ENCODE data around the gene SDR42E1. TPM values are rescaled to one million over a fixed set of nuclear protein-coding genes. Genes with fewer than 3 reads are reported as not detected.

The SDR42E1 gene
- total and polyA plus RNA-seq, 2 donors (not counting 3 experiments of a cell fraction or from before 2014, with no cell fraction given): 0.08 TPM; not detected in 1

DNA sequence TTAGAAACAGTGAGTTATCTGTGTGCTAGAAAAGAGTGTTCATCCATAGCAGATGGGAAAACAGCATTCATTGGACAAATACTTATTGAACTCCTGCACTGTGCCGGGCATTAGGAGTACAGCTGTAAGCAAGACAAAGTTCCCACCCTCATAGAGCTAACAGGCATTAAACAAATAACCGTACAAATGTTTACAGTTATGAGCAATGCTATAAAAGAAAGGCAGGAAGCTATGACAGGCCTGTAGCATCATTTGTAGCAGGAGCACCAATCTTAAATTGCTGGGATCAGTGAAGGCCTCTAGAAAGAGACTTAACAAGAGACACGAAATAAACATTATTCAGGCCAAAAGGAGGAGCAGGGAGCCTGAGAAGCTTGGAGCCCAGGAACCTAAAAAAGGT, 15.6 kb downstream of the SDR42E1 start:
- no peaks in the 10 kb centered on the region for H3K9me1 ChIP-seq (replicated peaks; ENCODE audit: control insufficient read depth, extremely low read depth, insufficient read depth, low read length)
- H2AFZ ChIP-seq (ENCODE audit: low read depth, low read length): peak overlapping the region; percentile 28
- intact Hi-C loops (cut with micrococcal nuclease): loop anchor here (1.0 to 2.0 kb wide), 2 partner anchors 67 to 197 kb away; no protein-coding TSS in a partner anchor
- H3K9me3 ChIP-seq (replicated peaks; ENCODE audit: control insufficient read depth, insufficient read depth, low read length): no peaks in the 10 kb centered on the region
- DNase-seq (ENCODE audit: low read depth, low spot score): peak; percentile 77
- H4K20me1 ChIP-seq (replicated peaks; ENCODE audit: control insufficient read depth, extremely low read depth, insufficient read depth, low read length): no peaks in the 10 kb centered on the region
- no peaks in the 10 kb centered on the region for H3K79me2 ChIP-seq (ENCODE audit: control insufficient read depth, insufficient read depth, low read length)
- no peaks in the 10 kb centered on the region for H3K27me3 ChIP-seq (ENCODE audit: control insufficient read depth in 2 of 2, insufficient read depth in 2 of 2, low read length in 2 of 2)
- H3K4me2 ChIP-seq (ENCODE audit: insufficient read depth, low read length): peak overlapping the region; percentile 86
- dilution Hi-C loops (cut with MboI; ENCODE audit: extremely low pct_ligation_motif_present, low sequenced_read_pairs): no loop called here
- H3K9ac ChIP-seq (replicated peaks; ENCODE audit: extremely low read depth, insufficient read depth, low read length): peak overlapping the region; percentile 60
- peak; percentile 89 for FAIRE-seq
- peak overlapping the region; percentile 96 for H3K27ac ChIP-seq (ENCODE audit: insufficient read depth, low read depth, low read length)
- H3K36me3 ChIP-seq (ENCODE audit: control insufficient read depth in 2 of 2, extremely low read depth in 1 of 2, insufficient read depth in 2 of 2, low read length in 2 of 2): no peaks in the 10 kb centered on the region
- no TSS peak for BruUV-seq (replicated peaks)
- H3K4me1 ChIP-seq (ENCODE audit: control insufficient read depth, extremely low read depth, insufficient read depth, low read length): peaks cover 41% of the 10 kb centered on the region
- ChIA-PET POLR2A (no interaction called here), CTCF (interaction anchor here (1.0 to 4.9 kb wide), 8 partner anchors 18 to 234 kb away, joined by 3 to 54 read pairs (median 6); no protein-coding TSS in a partner anchor)
- TF ChIP-seq FOS (IDR thresholded peaks at IDR 0.05; ENCODE audit: borderline replicate concordance, insufficient read depth, low read length) (peak; percentile 64), JUN (IDR thresholded peaks at IDR 0.05; ENCODE audit: borderline replicate concordance, insufficient read depth, insufficient read length, low read depth) (peak; percentile 55), GATA2 (IDR thresholded peaks at IDR 0.05; ENCODE audit: insufficient read depth, insufficient read length, low read depth, low read length) (peak; percentile 18), POLR2AphosphoS5 (IDR thresholded peaks at IDR 0.05; ENCODE audit: insufficient read depth, low read depth, low read length) (peak; percentile 18)
- TF ChIP-seq, protein P1, sequence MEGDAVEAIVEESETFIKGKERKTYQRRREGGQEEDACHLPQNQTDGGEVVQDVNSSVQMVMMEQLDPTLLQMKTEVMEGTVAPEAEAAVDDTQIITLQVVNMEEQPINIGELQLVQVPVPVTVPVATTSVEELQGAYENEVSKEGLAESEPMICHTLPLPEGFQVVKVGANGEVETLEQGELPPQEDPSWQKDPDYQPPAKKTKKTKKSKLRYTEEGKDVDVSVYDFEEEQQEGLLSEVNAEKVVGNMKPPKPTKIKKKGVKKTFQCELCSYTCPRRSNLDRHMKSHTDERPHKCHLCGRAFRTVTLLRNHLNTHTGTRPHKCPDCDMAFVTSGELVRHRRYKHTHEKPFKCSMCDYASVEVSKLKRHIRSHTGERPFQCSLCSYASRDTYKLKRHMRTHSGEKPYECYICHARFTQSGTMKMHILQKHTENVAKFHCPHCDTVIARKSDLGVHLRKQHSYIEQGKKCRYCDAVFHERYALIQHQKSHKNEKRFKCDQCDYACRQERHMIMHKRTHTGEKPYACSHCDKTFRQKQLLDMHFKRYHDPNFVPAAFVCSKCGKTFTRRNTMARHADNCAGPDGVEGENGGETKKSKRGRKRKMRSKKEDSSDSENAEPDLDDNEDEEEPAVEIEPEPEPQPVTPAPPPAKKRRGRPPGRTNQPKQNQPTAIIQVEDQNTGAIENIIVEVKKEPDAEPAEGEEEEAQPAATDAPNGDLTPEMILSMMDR (IDR thresholded peaks at IDR 0.05; ENCODE audit: extremely low read depth in 1 of 2, insufficient read depth in 1 of 2, low read depth in 1 of 2, low read length in 2 of 2): no peak
- H3K4me3 ChIP-seq (replicated peaks in 1 of 3; ENCODE audit: insufficient read depth in 1 of 3, low read depth in 1 of 3, low read length in 3 of 3): peak overlapping the region in 1 of 3 experiments; percentile 28
